ENCODE results near the gene PLIN4.
A peak's percentile ranks its signal among the peaks of the same experiment; 100 is the strongest.

The PLIN4 gene

DNA sequence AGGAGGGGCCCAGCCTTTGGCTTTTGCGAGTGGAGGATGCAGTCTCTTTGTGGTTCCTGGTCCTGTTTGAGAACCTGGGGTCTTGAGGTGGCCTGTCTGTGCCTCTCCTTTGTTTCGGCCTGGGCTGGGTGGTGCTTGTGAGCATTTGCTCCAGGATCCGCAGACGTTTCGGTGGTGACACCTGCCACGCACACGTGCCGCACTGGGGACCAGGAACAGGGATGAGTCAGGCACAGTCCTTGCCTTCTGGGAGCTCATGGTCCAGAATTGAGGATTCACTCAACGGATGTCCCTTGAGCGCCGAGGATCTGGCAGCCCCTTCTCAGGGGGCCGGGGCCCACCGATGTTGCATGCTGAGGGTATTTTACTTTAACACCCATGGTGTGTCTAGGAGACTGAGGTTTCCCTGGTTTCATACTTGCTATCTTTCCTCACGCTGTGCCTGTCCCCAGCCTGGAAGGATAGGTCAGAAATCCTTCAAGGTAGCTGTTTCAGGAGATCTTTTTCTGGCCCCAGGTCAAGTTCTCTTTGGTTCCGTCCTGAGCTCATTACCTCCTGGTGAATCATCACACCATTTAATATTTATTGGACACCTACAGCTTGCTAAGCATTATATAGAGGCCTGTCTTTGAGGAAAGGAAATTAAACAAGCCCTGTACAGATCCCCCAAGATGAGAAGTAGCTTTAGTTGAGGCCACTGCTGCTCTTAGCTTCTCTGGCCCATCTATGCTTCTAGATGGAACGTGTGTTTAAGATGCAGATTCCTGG, 41.1 kb downstream of the PLIN4 start:
- H3K27me3 ChIP-seq (ENCODE audit: control insufficient read depth, low read length): no peaks in the 10 kb centered on the region
- no peaks in the 10 kb centered on the region for H3K9me2 ChIP-seq (replicated peaks; ENCODE audit: control insufficient read depth, low read length)
- no peak overlapping the region for H3K27ac ChIP-seq (ENCODE audit: low read depth, low read length)
- peaks cover 33% of the 10 kb centered on the region for H3K79me2 ChIP-seq (ENCODE audit: control insufficient read depth, low read length)
- peaks cover 18% of the 10 kb centered on the region for H3K4me1 ChIP-seq (ENCODE audit: control insufficient read depth, low read length)
- no peaks in the 10 kb centered on the region for H4K20me1 ChIP-seq (ENCODE audit: control insufficient read depth, insufficient read depth, low read depth, low read length)
- no peaks in the 10 kb centered on the region for H3F3A ChIP-seq (ENCODE audit: control insufficient read depth, insufficient read depth)
- no peak overlapping the region for H3K4me3 ChIP-seq (ENCODE audit: low read length)
- TF ChIP-seq, protein P1, sequence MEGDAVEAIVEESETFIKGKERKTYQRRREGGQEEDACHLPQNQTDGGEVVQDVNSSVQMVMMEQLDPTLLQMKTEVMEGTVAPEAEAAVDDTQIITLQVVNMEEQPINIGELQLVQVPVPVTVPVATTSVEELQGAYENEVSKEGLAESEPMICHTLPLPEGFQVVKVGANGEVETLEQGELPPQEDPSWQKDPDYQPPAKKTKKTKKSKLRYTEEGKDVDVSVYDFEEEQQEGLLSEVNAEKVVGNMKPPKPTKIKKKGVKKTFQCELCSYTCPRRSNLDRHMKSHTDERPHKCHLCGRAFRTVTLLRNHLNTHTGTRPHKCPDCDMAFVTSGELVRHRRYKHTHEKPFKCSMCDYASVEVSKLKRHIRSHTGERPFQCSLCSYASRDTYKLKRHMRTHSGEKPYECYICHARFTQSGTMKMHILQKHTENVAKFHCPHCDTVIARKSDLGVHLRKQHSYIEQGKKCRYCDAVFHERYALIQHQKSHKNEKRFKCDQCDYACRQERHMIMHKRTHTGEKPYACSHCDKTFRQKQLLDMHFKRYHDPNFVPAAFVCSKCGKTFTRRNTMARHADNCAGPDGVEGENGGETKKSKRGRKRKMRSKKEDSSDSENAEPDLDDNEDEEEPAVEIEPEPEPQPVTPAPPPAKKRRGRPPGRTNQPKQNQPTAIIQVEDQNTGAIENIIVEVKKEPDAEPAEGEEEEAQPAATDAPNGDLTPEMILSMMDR (IDR thresholded peaks at IDR 0.05; ENCODE audit: low read depth, low read length, poor library complexity, severe bottlenecking): no peak
- TF ChIP-seq EZH2phosphoT487 (IDR thresholded peaks at IDR 0.05; ENCODE audit: borderline replicate concordance, low read length): no peak
- peaks cover 26% of the 10 kb centered on the region for H3K36me3 ChIP-seq (ENCODE audit: control insufficient read depth, low read length)
- no peaks in the 10 kb centered on the region for H3K9me3 ChIP-seq (ENCODE audit: control insufficient read depth, insufficient read depth, low read length)
- H3K4me2 ChIP-seq (ENCODE audit: low read length): no peak overlapping the region

DNA sequence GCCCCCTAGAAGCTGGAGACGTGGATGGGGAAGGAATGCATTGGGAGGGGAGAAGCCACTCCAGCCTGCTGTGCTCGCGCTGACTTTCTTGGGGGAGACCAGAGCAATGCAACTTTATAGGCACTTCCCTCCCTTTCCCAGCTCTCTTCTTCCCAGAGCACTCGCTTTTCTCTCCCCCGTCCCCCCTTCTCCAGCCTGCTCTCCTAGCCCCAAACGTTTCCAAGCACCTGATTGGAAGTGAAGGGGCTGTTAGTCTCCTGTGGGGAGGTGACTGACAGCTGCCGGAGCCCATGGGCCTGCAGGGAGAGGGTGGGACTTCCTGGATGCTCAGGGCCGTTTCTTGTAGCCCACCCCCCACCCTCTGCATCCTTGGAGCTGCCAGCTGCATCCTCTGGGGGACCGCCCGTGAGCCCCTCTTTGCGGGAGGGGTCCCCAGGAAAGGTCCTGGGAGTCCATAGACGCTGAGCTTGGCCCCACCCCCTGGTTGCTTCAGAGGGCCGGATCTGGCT, 43.7 kb downstream of the PLIN4 start:
- H3K79me2 ChIP-seq (ENCODE audit: control insufficient read depth, low read length): peaks cover 33% of the 10 kb centered on the region
- TF ChIP-seq EZH2phosphoT487 (IDR thresholded peaks at IDR 0.05; ENCODE audit: borderline replicate concordance, low read length): no peak
- TF ChIP-seq, protein P1 (IDR thresholded peaks at IDR 0.05; ENCODE audit: low read depth, low read length, poor library complexity, severe bottlenecking): no peak
- peaks cover 29% of the 10 kb centered on the region for H3K4me1 ChIP-seq (ENCODE audit: control insufficient read depth, low read length)
- no peaks in the 10 kb centered on the region for H3K9me3 ChIP-seq (ENCODE audit: control insufficient read depth, insufficient read depth, low read length)
- peaks cover 26% of the 10 kb centered on the region for H3K36me3 ChIP-seq (ENCODE audit: control insufficient read depth, low read length)
- H3F3A ChIP-seq (ENCODE audit: control insufficient read depth, insufficient read depth): peaks cover 9% of the 10 kb centered on the region
- no peaks in the 10 kb centered on the region for H3K9me2 ChIP-seq (replicated peaks; ENCODE audit: control insufficient read depth, low read length)
- H4K20me1 ChIP-seq (ENCODE audit: control insufficient read depth, insufficient read depth, low read depth, low read length): no peaks in the 10 kb centered on the region
- no peaks in the 10 kb centered on the region for H3K27me3 ChIP-seq (ENCODE audit: control insufficient read depth, low read length)
- H3K4me3 ChIP-seq (ENCODE audit: low read length): peak overlapping the region; percentile 82
- peak overlapping the region; percentile 69 for H3K4me2 ChIP-seq (ENCODE audit: low read length)
- no peak overlapping the region for H3K27ac ChIP-seq (ENCODE audit: low read depth, low read length)

DNA sequence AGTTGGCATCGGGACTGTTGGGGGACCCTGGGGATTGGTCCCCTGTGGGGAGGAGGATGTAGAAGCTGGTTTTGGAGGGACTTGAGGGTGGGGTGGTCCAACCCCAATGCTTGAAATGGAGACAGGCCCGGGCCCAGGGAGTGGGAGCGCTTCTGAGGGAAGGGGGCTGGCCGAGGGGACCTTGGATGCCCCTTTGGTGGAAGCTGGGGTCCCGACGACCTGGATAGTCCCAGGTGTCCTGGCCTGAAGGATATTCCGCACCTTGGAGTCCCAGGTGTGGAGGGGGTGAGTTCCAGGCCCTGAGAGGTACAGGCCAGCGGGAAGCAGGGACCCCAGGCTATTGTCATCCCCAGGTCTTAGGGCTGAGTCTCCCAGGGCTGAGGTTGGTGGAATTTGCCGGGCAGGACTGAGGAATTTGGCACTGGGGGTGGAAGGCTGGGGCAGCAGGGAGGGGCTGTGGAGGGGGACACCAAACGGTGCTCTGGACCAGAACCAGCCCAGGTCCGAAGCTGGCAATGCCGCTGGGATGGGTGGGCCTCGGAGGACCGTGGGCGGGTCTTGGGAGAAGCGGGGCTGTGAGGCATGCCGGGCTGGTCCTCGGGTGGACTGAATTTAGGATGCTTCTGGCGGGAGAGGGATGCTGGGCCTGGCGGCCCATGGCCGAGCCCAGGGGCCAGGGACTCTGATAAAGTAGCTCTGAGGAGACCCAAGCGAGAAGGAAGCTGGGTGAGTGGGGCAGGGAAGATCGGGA, 44.3 kb downstream of the PLIN4 start:
- H3K4me3 ChIP-seq (ENCODE audit: low read length): peak overlapping the region; percentile 82
- no peak overlapping the region for H3K27ac ChIP-seq (ENCODE audit: low read depth, low read length)
- H3F3A ChIP-seq (ENCODE audit: control insufficient read depth, insufficient read depth): peaks cover 9% of the 10 kb centered on the region
- peaks cover 29% of the 10 kb centered on the region for H3K4me1 ChIP-seq (ENCODE audit: control insufficient read depth, low read length)
- peak overlapping the region; percentile 69 for H3K4me2 ChIP-seq (ENCODE audit: low read length)
- TF ChIP-seq, protein P1 (IDR thresholded peaks at IDR 0.05; ENCODE audit: low read depth, low read length, poor library complexity, severe bottlenecking): no peak
- no peak for TF ChIP-seq EZH2phosphoT487 (IDR thresholded peaks at IDR 0.05; ENCODE audit: borderline replicate concordance, low read length)
- no peaks in the 10 kb centered on the region for H3K9me2 ChIP-seq (replicated peaks; ENCODE audit: control insufficient read depth, low read length)
- peaks cover 33% of the 10 kb centered on the region for H3K79me2 ChIP-seq (ENCODE audit: control insufficient read depth, low read length)
- H3K9me3 ChIP-seq (ENCODE audit: control insufficient read depth, insufficient read depth, low read length): no peaks in the 10 kb centered on the region
- peaks cover 26% of the 10 kb centered on the region for H3K36me3 ChIP-seq (ENCODE audit: control insufficient read depth, low read length)
- no peaks in the 10 kb centered on the region for H4K20me1 ChIP-seq (ENCODE audit: control insufficient read depth, insufficient read depth, low read depth, low read length)
- H3K27me3 ChIP-seq (ENCODE audit: control insufficient read depth, low read length): no peaks in the 10 kb centered on the region
